IMR-90 (cell line): ENCODE data around the gene COMP. TPM values are rescaled to one million over a fixed set of nuclear protein-coding genes. Genes with fewer than 3 reads are reported as not detected.

Experiments used
- ATAC-seq: fragments of 200-7000 bp; cut with Tn5 transposase; 2 replicates; pipeline ENCODE4 v1.9.1; 2020; ENCODE audit warnings: low read depth, mild to moderate bottlenecking, moderate library complexity
- BruUV-seq: library from RNA; stranded (reverse); fragments of 400-500 nt; replicated peaks from 2 replicates; lab custom pipeline; 2021; lab: Mats Ljungman, UMichigan
- CTCF ChIA-PET: fragments of 300-600 bp; formaldehyde crosslinking; extraction: SDS; loops from one replicate; lab custom pipeline; 2021; ENCODE audit warnings: antibody characterized with exemption; lab: Yijun Ruan, JAX
- POLR2A ChIA-PET: fragments of 300-600 bp; sonication (Branson Sonifier 250); formaldehyde crosslinking; loops from one replicate; lab custom pipeline; 2022; ENCODE audit warnings: antibody characterized with exemption; ENCODE audit not compliant: unreplicated experiment; lab: Charles Lee
- DNase-seq: peaks from one replicate; pipeline ENCODE4 v3.0.0; 2013
- H2AFZ ChIP-seq: replicated peaks from 2 replicates; pipeline ENCODE3; 2013; ENCODE audit warnings: low read length, mild to moderate bottlenecking; ENCODE audit not compliant: poor library complexity
- H2AK5ac ChIP-seq: 2 replicates; pipeline ENCODE4 v1.6.1; 2013; ENCODE audit warnings: low read depth, low read length, inconsistent platforms
- H2AK9ac ChIP-seq: replicated peaks from 2 replicates; pipeline ENCODE3; 2013; ENCODE audit warnings: mild to moderate bottlenecking, low read depth, low read length, moderate library complexity; ENCODE audit not compliant: poor library complexity
- H2BK120ac ChIP-seq: 2 replicates; pipeline ENCODE4 v1.6.1; 2013; ENCODE audit warnings: low read depth, low read length, inconsistent platforms
- H2BK15ac ChIP-seq: 3 replicates; pipeline ENCODE4 v1.6.1; 2013; ENCODE audit warnings: low read depth, low read length, inconsistent platforms
- H2BK20ac ChIP-seq: 2 replicates; pipeline ENCODE4 v1.6.1; 2013; ENCODE audit warnings: low read depth, mild to moderate bottlenecking, inconsistent platforms, low read length, moderate library complexity
- H2BK5ac ChIP-seq: 2 replicates; pipeline ENCODE4 v1.6.1; 2013; ENCODE audit warnings: mild to moderate bottlenecking, low read depth, low read length, inconsistent platforms; ENCODE audit not compliant: poor library complexity, severe bottlenecking
- H3K14ac ChIP-seq: replicated peaks from 2 replicates; pipeline ENCODE4 v1.6.1; 2013; ENCODE audit warnings: low read depth, low read length, inconsistent platforms
- H3K18ac ChIP-seq: 2 replicates; pipeline ENCODE4 v1.6.1; 2013; ENCODE audit warnings: low read depth, low read length, control low read depth
- H3K23ac ChIP-seq: 2 replicates; pipeline ENCODE4 v1.6.1; 2013; ENCODE audit warnings: low read depth, low read length, inconsistent platforms
- H3K27ac ChIP-seq: 2 replicates; pipeline ENCODE4 v1.5.1; 2013; ENCODE audit warnings: mild to moderate bottlenecking, control low read depth, low read length; ENCODE audit not compliant: insufficient read depth
- H3K27me3 ChIP-seq: 2 replicates; pipeline ENCODE4 v1.6.1; 2013; ENCODE audit warnings: low read length; ENCODE audit not compliant: control insufficient read depth, insufficient read depth
- H3K36me3 ChIP-seq: 2 replicates; pipeline ENCODE4 v1.6.1; 2013; ENCODE audit warnings: low read length, mixed read lengths; ENCODE audit not compliant: control insufficient read depth, insufficient read depth
- H3K4ac ChIP-seq: 2 replicates; pipeline ENCODE4 v1.6.1; 2013; ENCODE audit warnings: low read depth, low read length, inconsistent platforms
- H3K4me1 ChIP-seq: 2 replicates; pipeline ENCODE4 v1.6.1; 2013; ENCODE audit warnings: low read length, mixed read lengths; ENCODE audit not compliant: control insufficient read depth, insufficient read depth
- H3K4me2 ChIP-seq: 2 replicates; pipeline ENCODE4 v1.6.1; 2013; ENCODE audit warnings: low read depth, mild to moderate bottlenecking, control low read depth, low read length, moderate library complexity
- H3K4me3 ChIP-seq: 2 replicates; pipeline ENCODE4 v1.5.1; 2013; ENCODE audit warnings: low read depth, mild to moderate bottlenecking, control low read depth, low read length, moderate library complexity; ENCODE audit not compliant: insufficient read depth
- H3K56ac ChIP-seq: 2 replicates; pipeline ENCODE4 v1.6.1; 2013; ENCODE audit warnings: low read length, inconsistent platforms; ENCODE audit not compliant: insufficient read depth; ENCODE audit errors: extremely low read depth
- H3K79me1 ChIP-seq, 2 experiments: 2 replicates each; pipeline ENCODE4 v1.6.1; 2013; ENCODE audit warnings: low read length in 2 of 2, inconsistent platforms in 1 of 2, low read depth in 1 of 2
- H3K9ac ChIP-seq: 2 replicates; pipeline ENCODE4 v1.6.1; 2013; ENCODE audit warnings: low read depth, low read length, control low read depth
- H3K9me1 ChIP-seq: 2 replicates; pipeline ENCODE4 v1.6.1; 2013; ENCODE audit warnings: low read length, inconsistent platforms; ENCODE audit not compliant: insufficient read depth
- H3K9me3 ChIP-seq: 2 replicates; pipeline ENCODE4 v1.6.1; 2013; ENCODE audit warnings: low read length; ENCODE audit not compliant: control insufficient read depth, insufficient read depth
- H4K20me1 ChIP-seq: 2 replicates; pipeline ENCODE4 v1.6.1; 2013; ENCODE audit warnings: low read length, inconsistent platforms; ENCODE audit not compliant: insufficient read depth
- H4K5ac ChIP-seq: 2 replicates; pipeline ENCODE4 v1.6.1; 2013; ENCODE audit warnings: mild to moderate bottlenecking, low read depth, low read length, control low read depth
- H4K8ac ChIP-seq, 2 experiments: 2 replicates each; pipeline ENCODE4 v1.6.1; 2013; ENCODE audit warnings: low read depth in 2 of 2, low read length in 2 of 2, control low read depth in 1 of 2, inconsistent platforms in 1 of 2
- H4K91ac ChIP-seq: 2 replicates; pipeline ENCODE4 v1.6.1; 2013; ENCODE audit warnings: low read depth, low read length, inconsistent platforms; ENCODE audit not compliant: insufficient read depth
- NFE2L2 ChIP-seq: fragments of 150-350 bp; IDR thresholded peaks from 2 replicates; pipeline ENCODE4 v1.6.1; 2016; ENCODE audit warnings: low read depth, mild to moderate bottlenecking, low read length
- WGBS, 2 experiments: methylation state at CpG; one replicate each; pipeline versions ENCODE4 v1.1.5 to v1.1.7; 2013; ENCODE audit warnings: missing lambda C conversion rate in 2 of 2; ENCODE audit not compliant: insufficient read length in 1 of 2; ENCODE audit errors: extremely low coverage in 2 of 2; 5-methylcytosine and 5-hydroxymethylcytosine counted together
- dilution Hi-C: fragments of 300-500 bp; cut with HindIII; formaldehyde crosslinking; loops from one replicate; pipeline ENCODE4 v1.14.3; 2018; ENCODE audit warnings: low sequenced_read_pairs; ENCODE audit not compliant: unreplicated experiment
- in situ Hi-C: fragments of 300-500 bp; cut with MboI; formaldehyde crosslinking; loops from 3 replicates; pipeline ENCODE4 v1.14.3; 2019; ENCODE audit warnings: low sequenced_read_pairs, inconsistent platforms, mixed read lengths
- intact Hi-C: fragments of 100-400 bp; cut with micrococcal nuclease; formaldehyde crosslinking; loops from 2 replicates; pipeline ENCODE4 v1.10.0; 2022
- polyA plus RNA-seq, 3 experiments: library from polyadenylated mRNA; depleted of rRNA; stranded (reverse); fragments of >200 nt; gene quantifications; 2 replicates each; pipeline ENCODE4 v1.2.3, GENCODE V29; 2012; ENCODE audit warnings: low replicate concordance in 1 of 3
- total RNA-seq: library from RNA; depleted of rRNA; stranded (reverse); fragments of >200 nt; gene quantifications from 2 replicates; pipeline ENCODE4 v1.2.3, GENCODE V29; 2012

COMP gene
- total and polyA plus RNA-seq, 2 of the 4 experiments (the other 2 are of a cell fraction): under 0.01 to 0.43 TPM

DNA sequence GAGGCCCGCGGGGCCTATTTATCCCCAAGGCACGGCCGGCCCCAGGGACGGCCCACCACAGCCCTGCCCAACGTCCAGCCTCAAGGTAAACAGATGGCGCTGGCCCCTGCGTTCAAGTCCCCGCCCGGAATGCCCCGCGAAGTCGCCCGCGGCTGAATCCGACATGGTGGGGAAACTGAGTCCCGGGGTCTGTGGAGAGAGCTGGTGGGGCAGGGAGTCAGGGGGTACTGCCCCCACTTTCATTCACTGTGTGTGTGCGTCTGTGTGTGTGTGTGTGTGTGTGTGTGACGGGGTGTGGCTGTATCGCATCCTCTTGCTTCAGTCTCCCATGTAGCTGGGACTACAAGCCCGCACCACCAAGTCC, 192 bp upstream of the COMP start:
- no peak overlapping the region for H2AFZ ChIP-seq
- no peaks in the 10 kb centered on the region for H3K36me3 ChIP-seq
- H2BK20ac ChIP-seq: no peak overlapping the region
- no peak overlapping the region for H3K9ac ChIP-seq
- H2AK9ac ChIP-seq: no peak overlapping the region
- H3K27ac ChIP-seq: no peak overlapping the region
- dilution Hi-C loops (no loop called here), intact Hi-C loops (no loop called here), in situ Hi-C loops (no loop called here)
- H3K14ac ChIP-seq: no peak overlapping the region
- ATAC-seq (no peak), DNase-seq (no peak)
- H4K91ac ChIP-seq: no peak overlapping the region
- CTCF ChIA-PET: no interaction called here
- H3K18ac ChIP-seq: no peak overlapping the region
- H3K9me1 ChIP-seq: no peaks in the 10 kb centered on the region
- H3K56ac ChIP-seq: no peak overlapping the region
- peaks cover 8% of the 10 kb centered on the region; the same call in 1 of the 2 replicates for H4K20me1 ChIP-seq
- H3K79me1 ChIP-seq: no peaks in the 10 kb centered on the region
- no peak overlapping the region for H3K4me3 ChIP-seq
- no TSS peak for BruUV-seq
- peaks cover 2% of the 10 kb centered on the region; the same call in 1 of the 2 replicates for H3K4me1 ChIP-seq
- no peak overlapping the region for H2BK5ac ChIP-seq
- peaks cover 4% of the 10 kb centered on the region for H3K9me3 ChIP-seq
- no peak overlapping the region for H2BK15ac ChIP-seq
- POLR2A ChIA-PET: no interaction called here
- H3K23ac ChIP-seq: no peak overlapping the region
- no CpG with 5 or more reads among the region's 21 CpGs for WGBS, 2 experiments
- H3K4me2 ChIP-seq: no peak overlapping the region
- peaks cover 72% of the 10 kb centered on the region for H3K27me3 ChIP-seq
- no peak overlapping the region for H2BK120ac ChIP-seq
- no peak overlapping the region for H4K8ac ChIP-seq
- H2AK5ac ChIP-seq: no peak overlapping the region
- no peak for TF ChIP-seq NFE2L2
- H4K5ac ChIP-seq: no peak overlapping the region
- H3K4ac ChIP-seq: no peak overlapping the region
